GM18870 (cell line): ENCODE data around the gene LIF.
"Not testable (repeated sequence)": the region's sequence is repeated elsewhere in the genome, so short reads cannot be mapped to it uniquely, and the experiment has no call there.

Source experiments
- ATAC-seq: cut with Tn5 transposase; IDR thresholded peaks from one replicate; pipeline ENCODE4 v1.9.1; 2021; ENCODE audit warnings: moderate library complexity; ENCODE audit not compliant: unreplicated experiment

Gene LIF

DNA sequence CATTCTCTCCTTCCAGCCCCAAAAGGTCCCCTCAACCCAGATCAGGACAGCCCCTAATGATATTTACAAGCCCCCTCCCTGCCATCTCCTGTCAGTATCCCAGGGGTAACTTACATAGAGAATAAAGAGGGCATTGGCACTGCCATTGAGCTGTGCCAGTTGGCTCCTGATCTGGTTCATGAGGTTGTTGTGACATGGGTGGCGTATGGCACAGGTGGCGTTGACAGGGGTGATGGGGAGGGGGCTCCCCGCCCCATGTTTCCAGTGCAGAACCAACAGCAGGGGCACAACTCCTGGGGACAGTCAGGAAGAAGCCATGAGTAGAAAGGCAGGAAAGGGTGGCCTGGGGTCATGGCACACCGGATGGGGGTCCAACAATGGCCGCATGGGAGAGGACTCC lies 1.9 kb downstream of the LIF start:
- ATAC-seq, result no peak

DNA sequence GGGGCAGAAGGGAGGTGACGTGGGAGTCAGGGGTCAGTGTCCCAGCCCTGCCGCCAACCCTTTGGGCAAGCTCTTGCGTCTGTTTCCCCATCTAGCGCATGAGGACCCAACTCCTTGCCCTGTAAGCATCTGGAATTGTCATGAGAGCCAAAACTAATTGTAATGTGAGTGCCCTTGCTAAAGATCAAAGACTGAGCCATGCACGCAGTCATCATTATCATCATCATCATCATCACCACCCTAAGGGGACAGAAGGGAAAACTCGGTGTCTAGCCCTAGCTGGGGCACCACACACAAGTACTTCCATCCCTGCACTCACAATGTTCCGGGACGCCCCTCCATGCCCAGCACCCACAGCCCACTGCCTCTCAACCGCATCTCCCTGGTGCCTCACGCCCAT lies 2.5 kb downstream of the LIF start:
- no peak for ATAC-seq

DNA sequence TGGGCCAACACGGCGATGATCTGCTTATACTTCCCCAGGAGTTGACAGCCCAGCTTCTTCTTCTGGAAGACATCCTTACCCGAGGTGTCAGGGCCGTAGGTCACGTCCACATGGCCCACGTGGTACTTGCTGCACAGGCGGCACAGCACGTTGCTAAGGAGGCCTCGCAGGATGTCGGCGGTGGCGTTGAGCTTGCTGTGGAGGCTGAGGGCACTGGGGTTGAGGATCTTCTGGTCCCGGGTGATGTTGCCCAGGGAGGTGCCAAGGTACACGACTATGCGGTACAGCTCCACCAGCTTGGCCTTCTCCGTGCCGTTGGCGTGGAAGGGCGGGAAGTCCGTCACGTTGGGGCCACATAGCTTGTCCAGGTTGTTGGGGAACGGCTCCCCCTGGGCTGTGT lies 2.9 kb downstream of the LIF start:
- no peak for ATAC-seq

- no peak for ATAC-seq
Measured at GRCh38 chr22:30241576-30242371, 4.8 kb downstream of the LIF start.

DNA sequence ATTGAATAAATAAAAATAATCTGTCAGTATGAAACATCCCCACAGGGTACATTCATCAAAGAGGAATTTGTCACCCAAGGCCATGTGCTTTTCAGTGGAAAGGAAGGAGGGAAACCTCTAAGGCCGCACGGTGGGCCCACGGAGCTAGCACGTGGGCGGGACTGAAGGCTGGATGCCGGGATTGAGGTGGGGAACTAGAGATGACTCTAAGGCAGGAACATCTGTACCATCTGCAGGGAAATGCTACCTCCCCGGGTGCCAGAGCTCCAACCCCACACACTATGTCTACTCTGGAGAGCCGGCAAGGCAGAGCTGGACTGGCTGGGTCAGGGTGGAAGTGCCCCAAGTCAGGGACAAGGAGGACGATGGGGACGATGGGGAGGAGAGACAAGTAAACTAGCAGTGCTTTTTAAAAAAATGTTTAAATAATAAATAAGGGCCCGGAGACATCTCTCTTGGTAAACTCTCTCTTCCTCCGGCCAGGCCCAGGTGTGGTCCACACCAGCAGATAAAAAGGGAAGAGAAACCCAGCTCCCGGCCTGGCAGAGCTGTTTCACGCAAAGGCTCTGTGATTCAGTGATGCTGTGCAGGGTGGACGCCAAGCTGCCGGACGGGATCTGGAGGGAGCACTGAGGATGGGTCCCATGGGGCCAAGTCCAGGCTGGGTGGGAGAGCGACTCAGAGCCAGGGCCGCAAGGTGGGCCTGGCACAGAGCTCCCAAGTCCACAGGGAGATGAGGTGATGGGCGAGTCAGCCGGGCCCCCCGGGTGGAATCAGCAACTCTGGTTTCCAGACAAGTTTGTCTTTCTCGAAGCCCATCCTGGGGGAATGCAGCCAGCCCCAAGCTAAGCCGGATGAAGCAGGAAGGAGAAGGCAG lies 5.8 kb downstream of the LIF start:
- no peak for ATAC-seq

DNA sequence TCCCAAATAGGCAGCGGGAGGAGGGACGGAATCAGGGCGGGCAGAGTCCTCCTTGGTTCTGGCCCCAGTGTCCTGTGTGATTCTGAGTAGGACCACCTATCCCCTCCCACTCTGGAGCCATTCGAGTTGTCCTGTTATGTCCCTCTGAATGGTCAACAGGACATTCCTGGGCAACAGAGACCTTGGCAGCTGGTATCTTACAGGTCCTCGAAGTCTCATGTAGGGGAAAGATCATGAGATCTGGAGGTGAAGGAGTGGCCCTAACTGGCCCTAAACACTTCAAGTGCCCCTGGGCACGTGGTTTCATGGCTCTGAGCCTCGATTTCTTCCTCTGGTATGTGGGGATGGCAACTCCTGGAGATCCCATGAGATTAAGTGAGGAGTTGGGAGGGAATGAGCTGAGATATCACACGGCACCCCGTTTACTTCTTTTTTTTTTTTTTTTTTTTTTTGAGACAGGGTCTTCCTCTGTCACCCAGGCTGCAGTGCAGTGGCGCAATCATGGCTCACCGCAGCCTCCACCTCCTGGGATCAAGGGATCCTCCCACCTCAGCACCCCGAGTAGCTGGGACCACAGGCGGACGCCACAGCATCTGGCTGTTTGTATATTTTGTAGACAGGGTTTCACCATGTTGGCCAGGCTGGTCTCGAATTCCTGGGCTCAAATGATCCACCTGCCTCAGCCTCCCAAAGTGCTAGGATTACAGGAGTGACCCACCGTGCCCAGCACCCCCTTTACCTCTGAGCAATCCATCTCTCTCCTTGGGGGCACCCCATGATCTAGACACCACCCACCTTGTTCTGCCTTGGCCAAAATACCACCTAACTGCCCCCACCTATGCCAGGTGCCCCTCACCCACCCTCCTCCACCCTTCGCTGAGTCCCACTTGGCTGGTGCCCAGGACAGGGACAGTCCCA lies 6.8 kb downstream of the LIF start:
- no peak for ATAC-seq

DNA sequence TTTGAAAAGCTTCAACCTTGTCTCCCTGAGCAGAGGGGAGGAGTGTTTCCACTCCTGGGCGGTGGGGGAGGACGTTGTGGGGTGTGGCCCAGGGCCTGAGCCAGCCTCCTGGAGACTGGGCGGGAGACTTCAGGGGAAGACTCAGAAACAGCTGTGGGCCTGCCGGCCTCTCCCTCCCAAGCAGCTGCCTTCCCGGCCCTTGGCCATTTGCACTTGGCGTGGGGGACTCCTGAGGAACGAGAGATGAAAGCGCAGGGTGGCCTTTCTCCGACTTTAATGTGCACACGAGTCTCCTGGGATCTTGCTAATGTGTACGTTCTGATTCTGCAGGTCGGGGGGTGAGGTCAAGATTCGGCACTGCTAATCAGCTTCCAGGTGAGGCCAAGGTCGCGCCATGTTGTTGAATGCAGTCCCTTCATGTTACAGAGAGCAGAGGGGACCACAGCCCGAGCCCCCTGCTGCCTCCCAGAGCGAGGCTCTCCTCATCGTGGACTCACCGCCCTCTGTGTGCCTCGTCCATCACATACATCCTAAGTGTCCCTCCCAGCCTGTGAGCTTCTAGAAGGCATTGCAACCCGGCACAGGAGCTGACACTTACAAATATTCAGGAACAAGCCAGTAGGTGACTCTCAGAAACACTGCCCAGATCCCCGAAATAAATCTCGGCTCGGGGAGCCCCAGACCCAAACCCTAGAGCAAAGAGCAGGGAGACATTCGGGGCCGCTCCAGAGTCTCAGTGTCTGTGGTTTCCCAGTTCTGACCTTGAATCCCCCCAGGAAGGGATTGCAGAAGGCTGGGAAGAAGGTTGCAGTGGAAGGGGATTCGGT lies 7.7 kb downstream of the LIF start:
- ATAC-seq, result no peak

DNA sequence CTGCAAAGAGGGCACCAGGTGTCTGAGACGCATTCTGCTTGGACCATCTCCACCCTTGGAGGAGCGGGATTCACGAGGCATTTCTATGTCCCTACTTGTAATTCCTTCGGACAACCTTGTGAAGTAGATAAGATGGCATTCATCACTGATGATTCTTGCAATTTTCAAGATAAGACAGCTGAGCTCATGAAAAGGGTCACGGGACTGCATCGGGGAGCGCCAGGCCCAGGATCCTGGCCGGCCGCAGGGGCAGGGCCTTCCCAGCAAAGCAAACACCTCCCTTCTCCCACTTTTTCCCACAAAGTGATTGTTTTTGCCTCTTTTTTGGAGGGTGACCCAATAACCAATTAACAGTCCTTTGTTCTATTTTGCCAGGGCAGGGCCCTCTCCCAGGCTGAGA lies 8.4 kb downstream of the LIF start:
- no peak for ATAC-seq

DNA sequence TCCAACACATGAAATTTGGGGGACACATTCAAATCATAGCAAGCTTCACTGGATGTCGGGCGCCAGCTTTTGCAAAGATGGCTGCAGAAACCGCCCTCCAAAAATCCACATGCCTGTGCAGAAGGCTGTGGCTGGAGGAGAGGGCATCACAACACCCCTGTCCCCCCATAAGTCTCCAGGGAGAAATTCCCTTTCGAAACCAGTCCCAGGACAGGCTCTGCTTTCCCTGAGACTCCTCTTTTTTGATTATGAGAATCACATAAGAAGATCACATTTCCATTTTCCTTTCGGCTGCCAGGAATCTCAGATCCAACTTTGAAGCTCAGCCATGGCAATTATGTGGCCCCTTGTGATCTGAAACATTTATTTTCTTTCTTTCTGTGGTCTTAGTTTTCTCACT lies 9.7 kb downstream of the LIF start:
- no peak for ATAC-seq

- ATAC-seq, result no peak
Measured at GRCh38 chr22:30235687-30236170, 10.8 kb downstream of the LIF start.

GRCh38 chr22:30234786-30235470 lies 11.6 kb downstream of the LIF start:
- no peak for ATAC-seq

- not testable (repeated sequence) for ATAC-seq
Measured at GRCh38 chr22:30234325-30234724, 12.2 kb downstream of the LIF start.

DNA sequence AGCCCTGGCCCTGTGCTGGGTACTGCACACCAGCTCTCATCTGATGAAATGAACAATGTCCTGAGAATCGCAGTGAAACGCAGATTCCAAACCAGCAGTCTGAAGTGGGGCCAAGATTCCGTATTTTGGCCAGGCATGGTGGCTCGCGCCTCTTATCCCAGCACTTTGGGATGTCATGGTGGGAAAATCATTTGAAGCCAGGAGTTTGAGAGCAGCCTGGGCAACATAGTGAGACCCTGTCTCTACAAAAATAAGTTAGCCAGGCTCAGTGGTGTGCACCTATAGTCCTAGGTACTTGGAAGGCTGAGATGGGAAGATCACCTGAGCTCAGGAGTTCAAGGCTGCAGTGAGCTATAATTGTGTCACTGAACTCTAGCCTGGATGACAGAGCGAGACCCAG lies 13.0 kb downstream of the LIF start:
- no peak for ATAC-seq

DNA sequence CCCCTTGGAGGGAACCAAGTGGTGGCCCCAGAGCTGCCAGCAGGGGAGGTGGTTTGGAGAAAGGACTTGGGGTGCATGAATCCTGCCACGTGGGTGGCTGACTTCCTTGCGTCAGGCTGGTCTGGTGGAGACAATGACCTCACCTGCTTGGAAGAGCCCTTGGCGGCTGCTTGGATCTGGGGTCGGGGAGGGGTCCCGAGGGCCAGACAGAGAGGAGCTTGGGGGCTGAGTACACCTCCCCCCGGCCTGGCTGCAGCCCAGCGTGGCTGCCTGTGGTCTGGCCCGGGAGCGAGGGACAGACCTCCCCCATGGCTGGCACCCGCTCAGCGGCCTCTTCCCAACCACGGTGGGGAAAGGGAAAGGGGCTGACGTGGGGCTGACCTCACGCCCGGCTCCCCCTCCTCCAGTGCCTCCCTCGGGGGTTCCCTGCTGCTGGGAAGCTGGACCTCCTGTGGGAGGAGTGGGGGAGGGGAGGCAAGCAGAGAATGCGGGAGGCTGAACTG lies 13.8 kb downstream of the LIF start:
- no peak for ATAC-seq

- ATAC-seq, result no peak
Measured at GRCh38 chr22:30230787-30231461, 15.6 kb downstream of the LIF start.

DNA sequence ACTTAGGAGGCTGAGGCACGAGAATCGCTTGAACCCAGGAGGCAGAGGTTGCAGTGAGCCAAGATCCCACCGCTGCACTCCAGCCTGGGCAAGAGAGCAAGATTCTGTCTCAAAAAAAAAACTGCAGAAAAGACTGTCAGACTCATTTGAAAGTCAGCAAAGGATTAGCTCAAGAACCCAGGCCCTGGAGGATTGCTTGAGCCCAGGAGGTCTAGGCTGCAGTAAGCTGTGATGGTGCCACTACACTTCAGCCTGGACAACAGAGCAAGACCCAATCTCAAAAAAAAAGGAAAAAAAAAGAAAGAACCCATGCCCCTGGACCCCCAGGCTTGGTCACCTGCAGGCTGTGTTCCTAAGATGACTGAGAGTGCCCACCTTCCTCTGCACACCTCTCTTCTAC lies 16.2 kb downstream of the LIF start:
- ATAC-seq, result no peak

GRCh38 chr22:30228509-30229359 lies 17.8 kb downstream of the LIF start:
- no peak for ATAC-seq
